HFF-Myc (cell line): ENCODE data around the gene ZGPAT.
"Not testable (repeated sequence)": the region's sequence is repeated elsewhere in the genome, so short reads cannot be mapped to it uniquely, and the experiment has no call there.

ENCODE experiments used
- DNase-seq: peaks from one replicate; pipeline ENCODE4 v3.0.0-alpha.2; 2011; ENCODE audit warnings: low read depth; ENCODE audit errors: extremely low read depth
- H3K4me3 ChIP-seq: replicated peaks from 2 replicates; pipeline ENCODE4 v1.5.1; 2011; ENCODE audit warnings: low read depth, mild to moderate bottlenecking, control low read depth, low read length
- TF ChIP-seq, protein P1 (sequence below): IDR thresholded peaks from 2 replicates; pipeline ENCODE4 v1.5.1; 2012; ENCODE audit warnings: mild to moderate bottlenecking, low read depth, low read length, control low read depth; ENCODE audit errors: missing control alignments

Gene ZGPAT

DNA sequence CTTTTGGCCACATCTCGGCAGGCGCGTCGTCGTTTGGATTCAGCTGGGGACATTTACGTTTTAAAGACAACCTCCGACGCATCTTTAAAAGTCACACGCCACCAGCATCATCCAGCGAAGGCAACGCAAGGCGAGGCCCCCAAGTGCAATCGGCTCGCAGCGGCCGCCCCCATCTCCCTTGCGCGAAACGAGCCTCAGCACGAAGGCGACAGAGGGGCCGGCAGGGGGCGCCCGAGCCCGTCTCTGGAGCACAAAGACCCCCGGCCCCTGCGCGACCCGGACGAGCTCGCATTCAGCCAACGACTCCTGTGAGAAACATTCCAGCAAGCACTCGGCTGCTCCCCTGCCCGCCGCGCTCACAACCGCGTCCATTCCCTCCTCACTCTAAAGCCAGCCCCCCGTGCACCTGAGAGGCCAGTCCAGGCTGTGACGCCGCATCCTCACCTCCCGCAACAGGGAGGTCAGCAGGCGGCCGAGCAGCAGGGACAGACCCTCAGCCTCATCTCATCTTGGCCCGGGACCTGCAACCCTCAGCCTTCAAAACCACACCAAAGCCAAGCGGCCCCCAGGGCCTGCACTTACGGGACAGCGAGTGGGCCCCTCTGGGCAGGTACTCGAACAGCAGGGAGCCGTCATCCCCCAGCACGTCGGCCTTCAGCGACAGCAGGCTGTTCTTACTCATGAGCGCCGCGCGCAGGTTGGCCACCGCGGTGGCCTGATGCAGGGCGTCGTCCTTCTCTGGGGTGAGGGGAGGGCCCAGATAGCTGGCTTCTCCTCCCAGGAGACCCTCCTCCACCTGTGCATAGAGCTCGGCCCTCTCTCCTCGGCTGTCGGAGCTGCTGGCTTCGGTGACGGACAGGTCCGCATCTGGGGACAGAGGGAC is 67.5 kb downstream of the ZGPAT start:
- TF ChIP-seq, protein P1, sequence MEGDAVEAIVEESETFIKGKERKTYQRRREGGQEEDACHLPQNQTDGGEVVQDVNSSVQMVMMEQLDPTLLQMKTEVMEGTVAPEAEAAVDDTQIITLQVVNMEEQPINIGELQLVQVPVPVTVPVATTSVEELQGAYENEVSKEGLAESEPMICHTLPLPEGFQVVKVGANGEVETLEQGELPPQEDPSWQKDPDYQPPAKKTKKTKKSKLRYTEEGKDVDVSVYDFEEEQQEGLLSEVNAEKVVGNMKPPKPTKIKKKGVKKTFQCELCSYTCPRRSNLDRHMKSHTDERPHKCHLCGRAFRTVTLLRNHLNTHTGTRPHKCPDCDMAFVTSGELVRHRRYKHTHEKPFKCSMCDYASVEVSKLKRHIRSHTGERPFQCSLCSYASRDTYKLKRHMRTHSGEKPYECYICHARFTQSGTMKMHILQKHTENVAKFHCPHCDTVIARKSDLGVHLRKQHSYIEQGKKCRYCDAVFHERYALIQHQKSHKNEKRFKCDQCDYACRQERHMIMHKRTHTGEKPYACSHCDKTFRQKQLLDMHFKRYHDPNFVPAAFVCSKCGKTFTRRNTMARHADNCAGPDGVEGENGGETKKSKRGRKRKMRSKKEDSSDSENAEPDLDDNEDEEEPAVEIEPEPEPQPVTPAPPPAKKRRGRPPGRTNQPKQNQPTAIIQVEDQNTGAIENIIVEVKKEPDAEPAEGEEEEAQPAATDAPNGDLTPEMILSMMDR = peak; percentile 82
- DNase-seq = no peak
- H3K4me3 ChIP-seq = peak overlapping the region; percentile 23; the same call in 1 of the 2 replicates

DNA sequence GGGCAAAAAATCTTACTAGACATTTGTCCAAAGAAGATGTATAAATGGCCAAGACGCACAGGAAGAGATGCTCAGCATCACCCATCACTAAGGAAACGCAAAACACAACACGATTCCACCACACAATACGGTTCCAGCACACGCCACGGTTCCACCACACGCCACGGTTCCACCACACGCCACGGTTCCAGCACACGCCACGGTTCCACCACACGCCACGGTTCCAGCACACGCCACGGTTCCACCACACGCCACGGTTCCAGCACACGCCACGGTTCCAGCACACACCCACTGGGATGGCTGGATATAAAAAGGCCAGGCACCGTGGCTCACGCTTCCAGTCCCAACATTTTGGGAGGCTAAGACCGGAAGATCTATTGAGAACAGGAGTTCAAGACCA is 69.0 kb downstream of the ZGPAT start:
- H3K4me3 ChIP-seq, DNase-seq: not testable (repeated sequence)

DNA sequence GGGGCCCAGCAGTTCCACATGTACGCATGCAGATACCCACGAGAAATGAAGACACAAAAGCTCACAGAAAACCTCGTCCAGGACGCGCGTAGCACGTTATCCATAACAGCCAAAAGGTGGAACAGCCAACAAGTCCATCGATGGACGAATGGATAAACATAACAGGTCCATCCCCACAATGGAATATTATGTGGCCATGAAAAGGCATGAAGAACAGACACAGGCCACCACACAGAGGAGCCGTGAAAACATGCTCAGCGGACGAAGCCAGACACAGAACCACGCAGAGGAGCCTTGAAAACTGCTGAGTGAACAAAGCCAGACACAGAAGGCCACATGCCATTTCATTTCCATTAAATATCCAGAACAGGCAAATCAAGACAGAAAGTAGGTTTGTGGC is 69.8 kb downstream of the ZGPAT start:
- no peak overlapping the region for H3K4me3 ChIP-seq
- TF ChIP-seq, protein P1 = no peak
- no peak for DNase-seq

DNA sequence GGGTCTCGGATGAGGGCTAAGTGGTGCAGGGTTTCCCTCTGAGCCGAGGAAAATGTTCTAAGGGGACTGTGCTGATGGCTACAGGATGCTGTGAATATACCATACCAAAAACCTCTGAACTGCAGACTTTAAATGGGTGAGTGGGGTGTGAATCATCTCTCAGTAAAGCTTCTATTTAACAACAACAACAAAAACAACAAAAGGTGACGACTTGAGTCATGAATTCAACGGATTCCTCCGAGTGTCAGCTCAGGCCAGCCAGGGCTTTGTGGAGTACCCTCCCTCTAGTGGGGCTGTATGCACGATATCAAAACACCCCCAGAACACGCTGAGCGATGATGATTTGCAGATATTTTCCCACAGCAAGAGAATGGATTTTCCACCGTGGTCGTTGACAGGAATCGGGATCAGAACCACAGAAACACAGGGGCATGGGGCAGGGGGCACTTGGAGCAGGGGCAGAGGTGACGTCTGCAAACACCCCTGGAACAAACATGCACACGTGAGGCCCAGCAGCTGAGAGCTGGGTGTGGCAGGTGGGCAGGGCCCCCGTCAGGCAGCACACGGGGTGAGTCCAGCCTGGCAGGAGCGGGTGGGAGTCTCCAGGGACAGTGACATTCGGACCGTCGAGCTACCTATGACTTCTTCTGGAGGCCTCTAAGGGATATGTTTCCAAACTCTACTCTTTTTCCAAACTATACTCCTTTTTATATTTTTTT is 70.4 kb downstream of the ZGPAT start:
- no peak for DNase-seq
- H3K4me3 ChIP-seq = no peak overlapping the region
- TF ChIP-seq, protein P1 = no peak

DNA sequence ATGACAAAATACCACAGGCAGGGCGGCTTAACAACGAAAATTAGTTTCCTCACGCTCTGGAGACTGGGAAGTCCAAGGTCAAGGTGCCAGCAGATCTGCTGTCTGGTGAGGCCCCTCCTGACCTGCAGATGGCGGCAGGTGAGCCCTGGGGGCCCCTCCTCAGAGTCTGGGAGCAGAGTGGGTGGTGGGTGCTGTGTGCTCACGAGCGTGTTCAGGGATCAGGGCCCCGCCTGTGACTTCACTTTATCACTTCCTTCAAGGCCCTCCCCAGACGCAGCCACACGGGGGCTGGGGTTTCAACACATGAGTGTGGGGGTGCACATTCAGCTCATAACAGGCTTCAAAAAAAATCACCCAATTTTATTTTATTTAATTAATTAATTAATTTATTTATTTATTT is 71.0 kb downstream of the ZGPAT start:
- DNase-seq = no peak
- no peak overlapping the region for H3K4me3 ChIP-seq
- TF ChIP-seq, protein P1 = no peak

DNA sequence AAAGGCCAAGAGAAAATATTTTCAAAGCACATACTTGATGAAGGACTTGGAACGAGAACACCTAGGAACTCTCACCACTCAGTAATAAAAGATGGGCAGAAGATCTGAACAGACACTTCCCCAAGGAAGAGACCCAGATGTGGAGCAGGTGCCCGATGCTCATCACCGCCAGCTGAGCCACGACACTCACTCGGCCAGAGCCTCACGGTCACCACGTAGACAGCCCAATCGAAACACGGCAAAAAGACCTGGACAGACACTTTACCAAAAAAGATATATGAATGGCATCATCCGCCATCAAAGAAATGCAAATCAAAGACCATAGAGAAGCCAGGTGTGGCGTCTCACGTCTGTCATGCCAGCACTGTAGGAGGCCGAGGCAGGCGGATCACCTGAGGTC is 73.3 kb downstream of the ZGPAT start:
- no peak for DNase-seq
- H3K4me3 ChIP-seq = no peak overlapping the region
- TF ChIP-seq, protein P1 = no peak

DNA sequence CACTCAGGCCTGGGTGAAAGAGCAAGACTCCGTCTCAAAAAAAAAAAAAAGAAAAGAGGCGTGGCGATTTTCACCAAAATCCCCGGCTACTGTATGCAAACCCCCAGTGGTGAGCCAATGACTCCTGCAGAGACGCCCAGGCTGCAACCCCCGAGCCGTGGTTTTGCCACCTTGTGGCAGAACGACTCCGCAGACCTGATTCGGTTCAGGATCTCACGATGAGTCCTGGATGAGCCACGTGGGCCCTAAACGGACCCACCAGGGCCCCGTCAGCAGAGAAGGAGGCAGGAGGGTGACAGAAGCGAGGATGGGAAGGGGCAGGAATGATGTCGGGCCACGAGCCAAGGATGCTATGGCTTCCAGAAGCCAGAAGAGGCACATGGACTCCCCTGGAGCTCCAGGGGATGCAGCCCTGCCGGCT is 74.2 kb downstream of the ZGPAT start:
- DNase-seq = no peak
- no peak overlapping the region for H3K4me3 ChIP-seq
- TF ChIP-seq, protein P1 = no peak
